KMS-11 (cell line): Measurements from ENCODE around the gene ZC3H10.
"Not testable (repeated sequence)": the region's sequence is repeated elsewhere in the genome, so short reads cannot be mapped to it uniquely, and the experiment has no call there.

Experiments used
- H2AFZ ChIP-seq: fragments of 200-600 bp; sonication (generic); 2 replicates; pipeline ENCODE4 v1.6.1; 2016; ENCODE audit warnings: antibody characterized with exemption, mixed run types, low read depth
- H3K27ac ChIP-seq: fragments of 200-600 bp; sonication (generic); 2 replicates; pipeline ENCODE4 v1.6.1; 2016; ENCODE audit warnings: mild to moderate bottlenecking, mixed run types
- H3K27me3 ChIP-seq: fragments of 200-600 bp; sonication (generic); 2 replicates; pipeline ENCODE4 v1.6.1; 2017; ENCODE audit warnings: mild to moderate bottlenecking, low read depth, mixed run types, moderate library complexity; ENCODE audit not compliant: insufficient read depth
- H3K36me3 ChIP-seq: fragments of 200-600 bp; sonication (generic); 2 replicates; pipeline ENCODE4 v1.6.1; 2017; ENCODE audit warnings: mild to moderate bottlenecking, mixed run types; ENCODE audit not compliant: insufficient read depth
- H3K4me1 ChIP-seq: fragments of 200-600 bp; sonication (generic); 2 replicates; pipeline ENCODE4 v1.6.1; 2016; ENCODE audit warnings: mild to moderate bottlenecking, low read depth, mixed run types; ENCODE audit not compliant: poor library complexity, severe bottlenecking
- H3K4me2 ChIP-seq: fragments of 200-600 bp; sonication (generic); 2 replicates; pipeline ENCODE4 v1.7.0; 2016; ENCODE audit warnings: mild to moderate bottlenecking, mixed run types
- H3K4me3 ChIP-seq: fragments of 200-600 bp; sonication (generic); IDR thresholded peaks from 2 replicates; pipeline ENCODE4 v1.6.1; 2017; ENCODE audit warnings: low read depth, low read length, mixed read lengths; ENCODE audit not compliant: insufficient read depth
- H3K79me2 ChIP-seq: fragments of 200-600 bp; sonication (generic); 2 replicates; pipeline ENCODE4 v1.6.1; 2016; ENCODE audit warnings: low read depth, mixed run types; ENCODE audit not compliant: insufficient read depth
- H3K9ac ChIP-seq: fragments of 200-600 bp; sonication (generic); 2 replicates; pipeline ENCODE4 v1.6.1; 2016; ENCODE audit warnings: mild to moderate bottlenecking, mixed run types
- H4K20me1 ChIP-seq: fragments of 200-600 bp; sonication (generic); 2 replicates; pipeline ENCODE4 v1.6.1; 2016; ENCODE audit warnings: mild to moderate bottlenecking, mixed run types; ENCODE audit not compliant: insufficient read depth
- CTCF ChIP-seq: fragments of 200-600 bp; sonication (generic); conservative IDR thresholded peaks from 2 replicates; pipeline ENCODE4 v1.6.1; 2017; ENCODE audit warnings: low read depth, mild to moderate bottlenecking, antibody characterized with exemption, low read length, moderate library complexity, mixed read lengths

ZC3H10 gene

GRCh38 chr12:56153678-56154065 lies 35.6 kb downstream of the ZC3H10 start:
- H3K27me3 ChIP-seq = no peaks in the 10 kb centered on the region
- no peak overlapping the region for H3K4me3 ChIP-seq
- H2AFZ ChIP-seq = no peak overlapping the region
- H3K27ac ChIP-seq = no peak overlapping the region
- no peaks in the 10 kb centered on the region for H3K36me3 ChIP-seq
- no peak overlapping the region; the same call in 1 of the 2 replicates for H3K9ac ChIP-seq
- peaks cover 6% of the 10 kb centered on the region for H3K79me2 ChIP-seq
- peak overlapping the region; percentile 52; the same call in 1 of the 2 replicates for H3K4me2 ChIP-seq
- no peaks in the 10 kb centered on the region for H4K20me1 ChIP-seq
- TF ChIP-seq CTCF = no peak
- H3K4me1 ChIP-seq = peaks cover 47% of the 10 kb centered on the region

GRCh38 chr12:56154246-56154771 lies 36.2 kb downstream of the ZC3H10 start:
- Histone ChIP-seq H3K4me1 (peaks cover 48% of the 10 kb centered on the region), H3K36me3 (no peaks in the 10 kb centered on the region), H4K20me1 (no peaks in the 10 kb centered on the region), H3K27me3 (no peaks in the 10 kb centered on the region), H2AFZ (no peak overlapping the region), H3K27ac (no peak overlapping the region), H3K79me2 (peaks cover 12% of the 10 kb centered on the region), H3K4me3 (no peak overlapping the region), H3K9ac (no peak overlapping the region), H3K4me2 (peak overlapping the region; percentile 5; the same call in 1 of the 2 replicates)
- TF ChIP-seq CTCF = no peak

GRCh38 chr12:56154818-56155217 lies 36.8 kb downstream of the ZC3H10 start:
- peaks cover 54% of the 10 kb centered on the region for H3K4me1 ChIP-seq
- no peak overlapping the region for H3K4me2 ChIP-seq
- no peak overlapping the region for H3K9ac ChIP-seq
- TF ChIP-seq CTCF = no peak
- H4K20me1 ChIP-seq = no peaks in the 10 kb centered on the region
- no peak overlapping the region for H3K27ac ChIP-seq
- H3K79me2 ChIP-seq = peaks cover 17% of the 10 kb centered on the region
- peaks cover 2% of the 10 kb centered on the region; the same call in 1 of the 2 replicates for H3K36me3 ChIP-seq
- no peak overlapping the region for H2AFZ ChIP-seq
- H3K27me3 ChIP-seq = no peaks in the 10 kb centered on the region
- no peak overlapping the region for H3K4me3 ChIP-seq

- H2AFZ ChIP-seq = no peak overlapping the region
- no peak overlapping the region for H3K4me2 ChIP-seq
- H3K4me3 ChIP-seq = no peak overlapping the region
- H3K4me1 ChIP-seq = peaks cover 56% of the 10 kb centered on the region
- no peak overlapping the region for H3K9ac ChIP-seq
- peaks cover 8% of the 10 kb centered on the region; the same call in 1 of the 2 replicates for H3K36me3 ChIP-seq
- H3K79me2 ChIP-seq = peaks cover 23% of the 10 kb centered on the region
- no peaks in the 10 kb centered on the region for H4K20me1 ChIP-seq
- no peak overlapping the region for H3K27ac ChIP-seq
- no peak for TF ChIP-seq CTCF
- H3K27me3 ChIP-seq = no peaks in the 10 kb centered on the region
These were observed 37.3 kb downstream of the ZC3H10 start for GRCh38 chr12:56155256-56155845.

GRCh38 chr12:56156464-56157200 lies 38.6 kb downstream of the ZC3H10 start:
- Histone ChIP-seq H3K27ac (peak overlapping the region; percentile 66; the same call in 1 of the 2 replicates), H3K4me2 (peak overlapping the region; percentile 86), H3K36me3 (peaks cover 14% of the 10 kb centered on the region; the same call in 1 of the 2 replicates), H3K79me2 (peaks cover 35% of the 10 kb centered on the region), H3K4me1 (peaks cover 54% of the 10 kb centered on the region)
- not testable (repeated sequence) for H4K20me1 ChIP-seq, H3K27me3 ChIP-seq, H3K4me3 ChIP-seq, H3K9ac ChIP-seq, H2AFZ ChIP-seq
